ENCODE data around the gene TTC16.
A peak's percentile ranks its signal among the peaks of the same experiment; 100 is the strongest.
"Not testable (repeated sequence)": the region's sequence is repeated elsewhere in the genome, so short reads cannot be mapped to it uniquely, and the experiment has no call there.

The TTC16 gene

GRCh38 chr9:127770905-127771569, 55.2 kb downstream of the TTC16 start:
- peak; percentile 93 for DNase-seq

GRCh38 chr9:127771570-127772189, 55.8 kb downstream of the TTC16 start:
- no peak for DNase-seq

DNA sequence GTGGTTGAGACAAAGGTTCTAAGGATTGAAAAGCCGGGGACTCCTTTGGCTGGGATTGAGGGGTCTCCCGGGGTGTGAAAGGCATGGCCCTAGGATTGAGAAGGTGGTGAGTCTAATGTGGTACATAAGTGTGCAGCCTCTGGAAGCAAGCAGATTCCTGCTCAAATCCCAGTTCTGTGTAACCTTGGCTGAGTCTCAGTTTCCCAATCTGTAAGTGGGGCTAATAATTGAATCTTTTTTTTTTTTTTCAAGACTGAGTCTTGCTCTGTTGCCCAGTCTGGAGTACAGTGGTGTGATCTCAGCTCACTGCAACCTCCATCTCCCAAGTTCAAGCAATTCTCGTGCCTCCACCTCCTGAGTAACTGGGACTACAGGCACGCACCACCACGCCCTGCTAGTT, 56.7 kb downstream of the TTC16 start:
- DNase-seq: no peak

GRCh38 chr9:127773272-127773671, 57.4 kb downstream of the TTC16 start:
- no peak for DNase-seq

DNA sequence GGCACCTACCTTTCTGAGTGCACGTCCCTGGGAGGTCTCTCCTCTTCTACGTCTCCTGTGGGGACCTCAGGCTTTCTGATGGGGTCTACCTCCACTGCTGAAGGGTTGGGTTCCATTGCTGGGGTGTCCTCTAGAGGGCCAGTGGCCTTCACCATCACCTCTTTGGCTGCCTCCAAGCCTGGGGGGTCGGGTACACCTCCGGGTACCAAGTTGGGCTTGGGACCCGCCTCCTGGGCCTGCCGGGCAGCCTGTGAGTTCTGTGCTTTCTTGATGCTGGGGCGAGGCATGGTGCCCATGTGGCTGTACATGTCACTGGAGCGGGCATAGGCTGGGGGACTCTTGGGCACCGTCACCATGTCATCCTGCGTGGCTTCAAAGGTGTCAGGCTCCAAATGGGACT, 58.1 kb downstream of the TTC16 start:
- DNase-seq: no peak

DNA sequence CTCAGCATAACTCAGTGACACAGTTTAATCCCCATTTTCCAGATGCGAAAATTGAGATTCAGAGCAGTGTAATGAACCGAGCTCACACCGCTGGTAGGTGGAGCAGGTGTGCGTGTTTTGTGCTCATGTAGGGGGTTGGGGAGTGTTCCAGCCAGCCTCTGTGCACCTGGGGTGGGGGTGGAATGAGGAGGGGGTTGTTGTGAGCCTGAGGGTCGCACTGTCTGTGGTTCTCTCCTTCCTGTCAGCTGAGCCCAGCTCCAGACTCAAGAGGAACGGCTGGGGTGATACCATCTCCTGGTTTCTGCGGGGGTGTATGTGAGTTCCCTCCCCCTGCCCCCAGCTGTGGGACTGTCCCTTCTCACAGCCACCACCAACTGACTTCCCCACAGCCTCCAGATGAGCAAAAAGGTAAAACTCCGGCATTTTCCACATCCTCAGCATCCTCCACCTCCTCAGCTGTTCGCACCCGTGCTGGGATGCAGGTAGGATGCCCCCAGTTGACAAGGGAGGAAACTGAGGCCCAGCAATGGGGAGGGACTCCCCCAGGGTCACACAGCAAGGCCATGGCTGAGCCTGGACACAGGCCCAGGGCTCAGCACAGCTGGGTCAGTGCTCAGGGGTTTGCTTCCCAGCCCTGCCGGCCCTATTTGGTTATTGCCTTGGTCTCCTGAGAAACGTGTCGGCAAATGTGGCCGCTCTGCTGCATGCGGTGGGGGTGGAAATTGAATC, 60.5 kb downstream of the TTC16 start:
- no peak for DNase-seq

DNA sequence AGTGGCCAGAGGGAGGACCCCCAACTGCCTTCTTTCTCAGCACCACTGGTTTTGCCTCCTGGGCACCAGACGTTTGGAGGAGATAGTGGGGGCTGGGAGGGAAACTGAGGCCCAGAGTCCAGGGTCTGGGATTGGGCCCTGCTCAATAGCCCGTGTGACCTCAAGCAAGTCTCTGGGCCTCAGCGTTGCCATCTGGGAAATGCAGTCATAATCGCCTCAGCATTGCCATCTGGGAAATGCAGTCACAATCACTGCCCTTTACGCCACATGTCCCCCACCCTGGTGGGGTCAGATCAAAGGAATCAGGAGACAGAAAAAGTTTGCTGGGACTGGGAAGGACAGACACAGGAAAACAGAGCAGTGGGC, 61.0 kb downstream of the TTC16 start:
- DNase-seq: no peak

DNA sequence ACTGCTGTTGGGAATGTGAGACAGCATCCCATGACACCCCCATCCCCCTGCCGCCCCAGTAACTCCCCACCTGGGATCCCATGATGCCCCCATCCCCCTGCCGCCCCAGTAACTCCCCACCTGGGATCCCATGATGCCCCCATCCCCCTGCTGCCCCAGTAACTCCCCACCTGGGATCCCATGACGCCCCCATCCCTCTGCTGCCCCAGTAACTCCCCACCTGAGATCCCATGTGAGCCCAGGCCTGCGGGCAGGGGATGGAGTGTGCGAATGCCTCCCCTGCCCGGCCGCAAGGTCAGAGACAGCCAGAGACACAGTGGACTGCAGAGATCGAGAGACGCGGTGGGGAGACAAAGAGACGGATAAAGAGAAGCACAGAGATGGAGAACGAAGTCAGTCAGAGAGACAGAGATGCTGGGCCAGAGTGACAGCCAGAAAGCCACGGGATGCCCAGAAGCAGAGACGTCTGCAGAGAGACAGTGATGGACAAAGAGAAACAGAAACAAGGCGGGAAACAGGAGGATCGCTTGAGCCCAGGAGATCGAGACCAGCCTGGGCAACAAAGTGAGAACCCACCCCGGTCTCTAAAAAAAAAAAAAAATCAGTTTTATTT, 61.6 kb downstream of the TTC16 start:
- no peak for DNase-seq

DNA sequence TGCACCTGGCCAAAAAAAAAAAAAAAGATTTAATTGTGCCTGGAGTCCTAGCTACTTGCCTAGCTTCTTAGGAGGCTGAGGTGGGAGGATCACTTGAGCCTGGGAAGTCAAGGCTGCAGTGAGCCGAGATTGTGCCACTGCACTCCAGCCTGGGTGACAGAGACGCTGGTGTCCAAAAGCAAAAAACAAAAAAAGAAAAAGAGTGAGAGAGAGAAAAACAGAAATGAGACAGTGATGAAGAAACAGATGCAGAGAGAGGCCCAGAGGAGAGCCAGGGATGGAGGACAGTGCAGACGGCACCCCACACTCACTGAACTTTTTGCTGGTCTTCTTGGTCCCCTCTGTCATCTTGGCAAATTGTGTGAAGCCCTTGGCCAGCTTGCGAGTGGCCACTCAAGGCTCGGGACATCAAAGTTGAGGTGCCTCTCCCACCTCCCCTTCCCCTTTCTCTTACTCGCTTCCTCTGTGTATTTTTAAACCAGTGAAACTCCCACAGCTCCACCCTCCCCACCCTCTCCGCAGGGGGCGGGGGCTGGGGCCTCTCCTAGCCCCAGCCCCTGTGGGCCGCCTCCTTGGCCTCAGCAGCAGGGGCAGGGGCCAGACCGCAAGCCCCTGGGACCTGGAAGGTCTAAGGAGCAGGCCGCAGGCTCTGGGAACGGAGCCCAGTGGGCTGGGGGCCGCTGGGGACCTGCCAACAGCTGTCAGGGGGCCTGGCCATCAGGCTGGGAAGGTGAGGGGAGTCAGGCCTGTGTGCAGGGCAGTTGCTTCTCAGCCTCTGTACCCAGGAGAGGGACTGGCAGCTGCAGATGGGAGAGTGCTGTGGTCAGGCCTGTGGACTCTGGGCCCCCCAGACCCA, 62.6 kb downstream of the TTC16 start, which contains the start of gene SH2D3C:
TSS of gene SH2D3C (minus strand) at position 387 of the 856 bp plus-strand sequence. CDS start at position 348, 39 bp downstream.
- no peak for DNase-seq

- no peak for DNase-seq
These were observed 63.5 kb downstream of the TTC16 start for GRCh38 chr9:127779136-127779981.

- DNase-seq: no peak
These were observed 64.4 kb downstream of the TTC16 start for GRCh38 chr9:127780126-127780885.

DNA sequence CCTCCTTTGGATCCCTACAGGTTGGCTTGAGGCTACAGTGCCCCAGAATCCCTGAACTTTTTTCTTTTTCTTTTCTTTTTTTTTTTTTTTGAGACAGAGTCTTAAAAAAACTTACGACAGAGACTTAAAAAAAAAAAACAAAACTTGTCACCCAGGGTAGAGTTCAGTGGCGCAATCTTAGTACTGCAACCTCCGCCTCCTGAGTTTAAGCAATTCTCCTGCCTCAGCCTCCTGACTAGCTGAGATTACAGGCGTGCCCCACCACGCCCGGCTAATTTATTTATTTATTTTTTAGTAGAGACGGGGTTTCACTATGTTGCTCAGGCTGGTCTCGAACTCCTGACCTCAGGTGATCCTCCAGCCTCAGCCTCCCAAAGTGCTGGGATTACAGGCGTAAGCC, 65.0 kb downstream of the TTC16 start:
- DNase-seq: not testable (repeated sequence)

Data from NCI-H1105 (cell line).